RPMI7951 (cell line): Measurements from ENCODE around the gene CKAP4. TPM values are rescaled to one million over a fixed set of nuclear protein-coding genes. Genes with fewer than 3 reads are reported as not detected.
"Not testable (repeated sequence)": the region's sequence is repeated elsewhere in the genome, so short reads cannot be mapped to it uniquely, and the experiment has no call there.

Experiments
- DNase-seq: peaks from one replicate; pipeline ENCODE4 v3.0.0-alpha.2; 2012; ENCODE audit warnings: low read depth
- total RNA-seq: library from RNA; depleted of rRNA; stranded (reverse); fragments of >200 nt; shearing (Covaris generic); gene quantifications from 2 replicates; pipeline ENCODE4 v1.2.3, GENCODE V29; 2014; rRNA removed

Gene CKAP4
- total RNA-seq = 61.0 and 67.1 TPM in 2 replicates

GRCh38 chr12:106247674-106248311, at the start of gene CKAP4:
CKAP4 (minus strand) TSS chr12:106248020; CDS start chr12:106247851, 169 bp downstream.
- DNase-seq = peak; percentile 73

- DNase-seq = no peak
Observed at GRCh38 chr12:106297075-106297474, 49.3 kb upstream of the CKAP4 start.

DNA sequence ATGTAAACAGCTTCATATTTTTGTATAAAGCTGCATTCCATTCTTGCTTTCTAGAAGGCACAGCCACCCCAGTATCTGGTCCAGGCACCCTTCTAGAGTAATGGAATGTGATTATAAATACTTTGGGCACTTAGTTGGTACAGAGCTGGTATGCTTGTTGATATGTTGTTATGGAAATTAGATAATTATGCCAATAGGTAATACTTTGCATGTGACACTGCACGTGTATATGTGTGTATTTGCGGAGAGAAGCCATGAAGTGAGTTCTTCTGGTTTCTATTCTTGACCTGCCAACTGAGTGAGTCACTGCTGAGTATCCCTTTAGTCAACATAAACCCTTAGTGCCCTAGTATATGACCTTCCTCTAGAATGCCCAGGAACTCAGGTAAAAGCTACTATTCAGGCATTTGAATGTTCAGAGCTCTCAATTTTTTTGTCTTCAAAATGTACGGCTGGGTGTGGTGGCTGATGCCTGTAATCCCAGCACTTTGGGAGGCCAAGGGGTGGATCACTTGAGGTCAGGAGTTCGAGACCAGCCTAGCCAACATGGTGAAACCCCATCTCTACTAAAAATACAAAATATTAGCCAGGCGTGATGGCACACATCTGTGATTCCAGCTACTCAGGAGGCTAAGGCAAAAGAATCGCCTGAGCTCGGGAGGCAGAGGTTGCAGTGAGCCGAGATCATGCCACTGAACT, 48.5 kb upstream of the CKAP4 start:
- peak; percentile 56 for DNase-seq

DNA sequence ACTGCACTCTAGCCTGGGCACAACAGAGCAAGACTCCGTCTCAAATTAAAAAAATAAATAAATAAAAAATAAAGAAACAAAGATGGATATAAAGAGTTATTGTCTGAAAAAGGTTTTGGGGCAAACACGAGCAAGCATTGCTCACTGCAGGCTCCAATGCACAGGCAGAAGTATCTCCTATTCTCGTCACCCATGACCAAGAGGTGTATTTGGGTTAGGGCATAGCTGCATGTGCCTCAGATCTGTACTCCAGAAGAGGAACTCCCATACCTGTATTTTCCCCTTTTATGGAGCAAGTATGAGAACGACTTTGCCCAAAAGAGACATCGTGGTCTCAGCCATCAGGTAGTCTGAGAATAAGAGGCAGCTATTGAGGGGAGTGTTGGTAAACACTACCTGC, 44.5 kb upstream of the CKAP4 start:
- DNase-seq = no peak

- DNase-seq = no peak
Observed at GRCh38 chr12:106291342-106291741, 43.5 kb upstream of the CKAP4 start.

GRCh38 chr12:106290666-106291065, 42.8 kb upstream of the CKAP4 start:
- no peak for DNase-seq

DNA sequence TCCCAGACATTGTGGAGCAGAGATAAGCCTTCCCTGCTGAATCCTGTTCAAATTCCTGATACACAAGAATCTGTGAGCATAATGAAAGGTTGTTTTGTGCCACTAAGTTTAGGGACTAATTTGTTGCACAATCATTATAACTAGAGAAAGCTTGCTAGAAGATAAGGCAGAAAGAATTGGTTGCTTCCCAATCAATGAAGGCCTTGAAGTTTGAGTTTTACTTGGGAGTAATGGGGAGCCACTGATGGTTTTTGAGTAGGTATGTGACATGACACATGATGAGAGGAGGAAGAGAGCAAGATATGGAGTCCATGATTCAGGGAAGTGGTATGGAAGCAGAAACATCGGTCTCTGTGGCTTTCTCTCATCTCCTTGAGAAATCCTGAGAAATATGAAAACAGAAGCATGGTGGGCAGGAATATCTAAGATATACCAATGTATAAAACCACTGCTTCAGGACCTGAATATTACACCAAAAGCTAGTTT, 41.4 kb upstream of the CKAP4 start:
- DNase-seq = no peak

DNA sequence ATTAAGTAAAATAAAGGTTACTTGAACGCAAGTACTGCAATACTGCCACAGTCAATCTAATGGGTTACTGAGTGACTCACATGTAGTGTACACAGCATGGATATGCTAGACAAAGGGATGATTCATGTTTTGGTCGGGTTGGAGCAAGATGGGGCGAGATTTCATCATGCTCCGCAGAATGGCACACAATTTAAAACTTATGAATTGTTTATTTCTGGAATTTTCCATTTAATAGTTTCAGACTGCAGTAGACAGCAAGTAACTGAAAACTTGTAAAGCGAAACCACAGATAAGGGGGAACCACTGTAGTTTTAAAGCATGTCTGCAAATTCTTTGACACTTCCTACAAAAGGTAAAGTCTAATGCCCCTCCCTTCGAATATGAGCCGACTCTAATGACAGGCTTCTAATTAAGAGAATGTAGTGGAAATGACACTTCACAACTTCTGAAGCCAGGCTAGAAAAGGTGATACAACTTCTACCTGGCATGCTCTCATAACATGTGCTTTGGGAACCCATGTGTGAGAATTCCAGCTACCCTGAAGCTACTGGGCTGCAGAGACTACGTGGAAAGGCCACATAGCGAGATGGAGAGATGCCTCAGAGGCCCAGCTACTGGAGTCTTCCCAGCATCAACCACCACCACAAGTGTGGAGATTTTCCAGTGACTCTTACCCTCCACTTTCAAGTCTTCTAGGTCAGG, 40.8 kb upstream of the CKAP4 start:
- DNase-seq = peak; percentile 83

DNA sequence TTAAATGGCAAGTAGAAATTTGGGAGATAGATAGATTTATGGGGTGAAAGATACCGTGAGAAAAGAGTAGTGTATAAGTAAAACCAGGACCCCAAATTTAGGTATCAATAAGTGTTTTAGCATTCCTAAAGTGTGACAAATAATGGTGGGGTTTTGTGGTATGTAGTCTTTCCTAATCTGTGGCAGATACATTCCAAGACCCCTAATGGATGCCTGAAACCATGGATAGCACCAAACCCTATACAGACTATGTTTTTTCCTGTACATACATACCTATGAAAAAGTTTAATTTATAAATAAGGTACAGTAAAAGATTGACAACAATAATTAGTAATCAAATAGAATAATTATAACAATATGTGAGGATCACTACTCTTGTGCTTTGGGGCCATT, 40.3 kb upstream of the CKAP4 start:
- no peak for DNase-seq

DNA sequence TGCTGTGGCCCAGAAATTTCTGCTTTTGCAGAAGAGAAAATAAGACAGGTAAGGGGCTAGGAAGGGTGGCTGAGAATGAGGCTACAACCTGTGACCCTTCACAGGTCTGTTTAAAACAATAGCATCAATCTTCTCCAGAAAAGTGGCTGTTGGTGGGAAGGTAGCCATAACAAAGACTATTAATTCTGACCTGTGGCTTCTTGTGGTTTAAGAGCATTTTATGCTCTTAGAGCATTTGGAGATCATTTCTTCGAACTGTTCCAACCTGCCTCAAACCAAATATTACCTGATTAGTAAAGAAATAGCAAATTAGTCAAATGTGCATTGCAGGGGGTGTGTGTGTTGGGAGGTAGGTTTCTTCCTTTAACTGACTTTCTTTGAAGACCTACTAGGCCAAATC, 39.5 kb upstream of the CKAP4 start:
- no peak for DNase-seq

DNA sequence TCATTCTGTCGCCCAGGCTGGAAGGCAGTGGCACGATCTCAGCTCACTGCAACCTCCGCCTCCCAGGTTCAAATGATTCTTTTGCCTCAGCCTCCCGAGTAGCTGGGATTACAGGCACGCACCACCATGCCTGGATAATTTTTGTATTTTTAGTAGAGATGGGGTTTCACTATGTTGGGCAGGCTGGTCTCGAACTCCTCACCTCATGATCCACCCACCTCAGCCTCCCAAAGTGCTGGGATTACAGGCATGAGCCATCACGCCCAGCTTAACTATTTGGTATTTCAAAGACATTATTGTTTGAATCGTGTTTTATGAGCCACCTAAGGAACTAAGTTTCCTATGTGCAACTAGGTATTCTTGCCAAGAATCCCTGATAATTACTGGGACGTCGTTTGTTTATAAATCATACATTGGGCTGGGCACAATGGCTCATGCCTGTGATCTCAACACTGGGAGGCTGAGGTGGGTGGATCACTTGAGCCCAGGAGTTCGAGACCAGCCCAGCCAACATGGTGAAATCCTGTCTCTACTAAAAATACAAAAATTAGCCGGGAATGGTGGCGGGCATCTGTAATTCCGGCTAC, 38.8 kb upstream of the CKAP4 start:
- not testable (repeated sequence) for DNase-seq

- no peak for DNase-seq
Observed at GRCh38 chr12:106285982-106286381, 38.2 kb upstream of the CKAP4 start.

DNA sequence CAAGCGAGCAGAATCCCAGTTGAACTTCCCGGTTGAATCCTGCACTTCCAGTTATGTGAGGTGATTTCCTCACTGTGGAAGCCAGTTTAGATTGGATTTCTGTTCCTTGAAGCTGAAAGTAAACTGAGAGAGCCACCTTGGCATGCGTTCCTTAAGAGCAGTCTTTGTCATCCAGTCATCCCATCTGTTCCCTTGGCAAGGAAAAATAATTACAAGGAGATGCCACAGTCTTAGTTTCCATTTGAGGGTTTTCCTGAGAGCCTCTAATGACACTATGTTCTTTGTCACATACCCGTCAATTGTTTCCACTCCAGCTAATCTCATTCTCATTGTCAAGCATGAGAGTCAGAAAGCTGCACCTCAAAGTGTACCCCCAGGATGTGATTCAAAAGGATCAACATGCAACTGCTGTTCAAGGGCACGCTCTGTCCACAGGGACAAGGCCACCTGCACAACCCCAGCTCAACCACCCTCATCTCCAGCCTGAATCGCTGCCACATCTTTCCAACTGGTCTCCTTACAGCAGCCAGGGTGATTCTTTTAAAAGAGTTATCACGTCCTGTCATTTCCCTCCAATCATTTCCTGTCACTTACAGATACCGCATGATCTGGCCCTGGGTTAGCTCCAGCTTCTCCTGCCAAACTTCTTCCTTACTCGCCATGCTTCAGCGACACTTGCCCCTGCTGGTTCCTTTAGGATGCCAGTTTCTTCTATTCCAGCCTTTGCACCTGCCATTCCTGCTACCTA, 36.7 kb upstream of the CKAP4 start:
- no peak for DNase-seq

DNA sequence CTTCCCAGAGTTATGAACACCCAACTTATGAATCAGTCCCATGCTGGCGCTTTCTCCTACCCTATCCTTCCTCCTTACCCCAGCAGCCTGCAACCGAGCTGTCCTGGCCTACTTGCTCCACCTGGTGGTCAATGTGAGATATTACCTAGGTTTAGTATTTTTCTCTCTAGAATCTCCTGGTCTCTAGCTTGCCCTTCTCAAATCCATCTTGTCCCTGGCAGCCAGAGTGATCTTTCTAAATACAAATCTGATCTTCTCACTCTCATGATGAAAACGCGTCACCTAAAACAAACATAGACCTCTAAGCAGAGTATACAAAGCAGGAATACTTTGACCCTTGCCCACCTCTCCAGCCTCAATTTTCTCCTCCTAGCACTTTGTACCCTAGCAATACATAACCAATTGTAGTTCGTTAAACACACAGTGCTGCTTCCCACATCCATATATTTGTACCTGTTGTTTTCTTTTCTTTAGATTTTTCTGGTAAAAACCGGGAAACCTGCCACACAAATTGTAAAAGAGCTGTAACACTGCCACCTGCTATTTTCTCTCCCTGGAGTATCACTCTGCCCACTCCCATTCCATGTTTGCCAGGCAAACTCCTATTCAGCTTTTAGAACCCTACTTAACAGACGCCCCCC, 34.8 kb upstream of the CKAP4 start:
- DNase-seq = peak; percentile 48

DNA sequence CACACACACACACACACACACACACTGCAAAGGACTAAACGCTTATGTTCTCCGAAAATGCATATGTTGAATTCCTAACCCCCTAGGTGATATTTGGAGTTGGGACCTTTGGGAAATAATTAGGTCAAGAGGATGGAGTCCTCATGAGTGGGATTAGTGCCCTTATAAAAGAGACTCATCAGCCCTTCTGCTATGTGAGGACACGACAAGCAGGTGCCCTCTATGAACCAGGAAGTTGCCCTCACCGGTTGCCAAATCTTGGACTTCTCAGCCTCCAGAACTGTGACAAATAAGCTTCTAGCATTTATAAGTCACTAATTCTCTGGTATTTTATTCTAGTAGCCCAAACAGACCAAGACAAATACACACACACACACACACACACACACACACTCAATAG, 34.0 kb upstream of the CKAP4 start:
- no peak for DNase-seq

DNA sequence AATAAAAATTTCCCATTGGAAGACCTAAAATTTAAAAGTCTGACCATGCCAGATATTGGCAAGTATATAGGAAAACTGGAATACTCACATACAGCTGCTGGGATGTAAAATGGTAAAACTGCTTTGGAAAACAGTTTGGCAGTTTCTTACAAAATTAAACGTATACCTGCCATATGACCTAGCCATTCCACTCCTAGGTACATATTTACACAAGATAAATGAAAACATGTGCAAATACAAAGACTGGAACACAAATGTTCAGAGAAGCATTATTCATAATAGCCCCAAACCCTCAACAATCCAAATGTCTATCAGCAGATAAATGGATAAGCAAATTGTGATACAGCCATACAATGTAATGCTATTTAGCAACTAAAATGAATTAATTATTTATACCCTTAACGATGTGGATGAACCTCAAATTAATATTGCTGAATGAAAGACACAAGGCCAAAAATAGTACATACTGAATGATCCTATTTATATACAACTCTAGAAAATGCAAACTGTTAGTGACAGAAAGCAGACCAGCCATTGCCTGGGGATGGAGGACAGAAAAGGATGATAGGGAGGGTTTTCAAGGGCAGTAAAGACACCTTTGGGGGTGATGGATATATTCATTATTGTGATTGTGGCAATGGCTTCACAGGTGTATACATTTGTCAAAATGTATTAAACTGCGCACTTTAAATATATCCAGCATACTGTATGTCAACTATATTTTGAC, 33.4 kb upstream of the CKAP4 start:
- no peak for DNase-seq

- no peak for DNase-seq
Observed at GRCh38 chr12:106280106-106280505, 32.3 kb upstream of the CKAP4 start.

DNA sequence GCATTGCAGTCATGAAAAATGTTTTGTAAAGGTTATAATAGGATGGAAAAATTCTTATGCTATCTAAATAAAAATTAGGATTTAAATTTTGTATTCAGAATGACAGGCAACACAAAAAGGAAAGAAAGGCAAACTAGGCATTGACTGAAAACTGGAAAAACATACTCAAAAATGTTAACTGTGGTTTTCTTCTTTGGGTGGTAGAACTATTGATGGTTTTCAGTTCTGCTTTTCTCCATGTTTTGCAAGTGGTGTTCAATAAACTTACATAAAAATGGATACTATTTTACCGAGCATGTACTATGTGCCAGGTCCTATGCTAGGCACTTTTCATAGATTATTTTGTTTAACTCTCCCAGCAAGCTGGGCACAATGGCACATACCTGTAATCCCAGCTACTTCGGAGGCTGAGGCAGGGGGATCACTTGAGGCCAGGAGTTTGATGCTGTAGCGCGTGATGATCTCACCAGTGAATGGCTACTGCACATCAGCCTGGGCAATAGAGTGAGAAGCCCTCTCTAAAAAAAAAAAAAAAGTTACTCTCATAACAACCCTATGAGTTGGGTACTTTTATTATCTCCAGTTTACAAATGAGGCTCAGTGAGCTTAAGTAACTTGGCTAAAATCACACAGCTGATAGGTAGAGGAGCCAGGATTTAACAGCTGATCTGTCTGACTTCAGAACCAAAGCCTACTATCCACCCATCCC, 28.4 kb upstream of the CKAP4 start:
- DNase-seq = no peak

- DNase-seq = no peak
Observed at GRCh38 chr12:106275458-106275857, 27.6 kb upstream of the CKAP4 start.

- DNase-seq = no peak
Observed at GRCh38 chr12:106274575-106275121, 26.8 kb upstream of the CKAP4 start.
